ENCODE data around the gene JAK2.

DNA sequence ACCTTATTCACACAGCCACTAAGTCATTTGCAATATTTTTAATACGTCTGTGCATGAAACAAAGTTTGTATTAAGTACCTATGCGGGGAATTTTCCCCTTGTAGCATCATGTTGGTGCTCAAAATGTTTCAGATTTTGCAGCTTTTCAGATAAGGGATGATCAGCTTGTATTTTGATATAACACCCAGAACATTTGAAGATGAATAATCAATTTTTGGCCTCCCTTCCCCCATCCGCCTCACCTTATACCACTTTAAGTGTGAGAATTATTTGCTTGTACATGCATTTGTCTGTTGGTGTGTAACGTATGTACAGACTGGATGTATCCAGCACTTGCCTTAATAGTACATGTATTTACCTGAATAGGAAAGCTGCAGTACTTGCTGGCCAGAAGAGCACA is 1.7 kb downstream of the JAK2 start:
- TF ChIP-seq, protein P1, sequence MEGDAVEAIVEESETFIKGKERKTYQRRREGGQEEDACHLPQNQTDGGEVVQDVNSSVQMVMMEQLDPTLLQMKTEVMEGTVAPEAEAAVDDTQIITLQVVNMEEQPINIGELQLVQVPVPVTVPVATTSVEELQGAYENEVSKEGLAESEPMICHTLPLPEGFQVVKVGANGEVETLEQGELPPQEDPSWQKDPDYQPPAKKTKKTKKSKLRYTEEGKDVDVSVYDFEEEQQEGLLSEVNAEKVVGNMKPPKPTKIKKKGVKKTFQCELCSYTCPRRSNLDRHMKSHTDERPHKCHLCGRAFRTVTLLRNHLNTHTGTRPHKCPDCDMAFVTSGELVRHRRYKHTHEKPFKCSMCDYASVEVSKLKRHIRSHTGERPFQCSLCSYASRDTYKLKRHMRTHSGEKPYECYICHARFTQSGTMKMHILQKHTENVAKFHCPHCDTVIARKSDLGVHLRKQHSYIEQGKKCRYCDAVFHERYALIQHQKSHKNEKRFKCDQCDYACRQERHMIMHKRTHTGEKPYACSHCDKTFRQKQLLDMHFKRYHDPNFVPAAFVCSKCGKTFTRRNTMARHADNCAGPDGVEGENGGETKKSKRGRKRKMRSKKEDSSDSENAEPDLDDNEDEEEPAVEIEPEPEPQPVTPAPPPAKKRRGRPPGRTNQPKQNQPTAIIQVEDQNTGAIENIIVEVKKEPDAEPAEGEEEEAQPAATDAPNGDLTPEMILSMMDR (IDR thresholded peaks at IDR 0.05): no peak
- TF ChIP-seq POLR2A (IDR thresholded peaks at IDR 0.05): no peak

All from body of pancreas (tissue), 4 donors.